ENCODE measurements around the gene SCG2.

DNA sequence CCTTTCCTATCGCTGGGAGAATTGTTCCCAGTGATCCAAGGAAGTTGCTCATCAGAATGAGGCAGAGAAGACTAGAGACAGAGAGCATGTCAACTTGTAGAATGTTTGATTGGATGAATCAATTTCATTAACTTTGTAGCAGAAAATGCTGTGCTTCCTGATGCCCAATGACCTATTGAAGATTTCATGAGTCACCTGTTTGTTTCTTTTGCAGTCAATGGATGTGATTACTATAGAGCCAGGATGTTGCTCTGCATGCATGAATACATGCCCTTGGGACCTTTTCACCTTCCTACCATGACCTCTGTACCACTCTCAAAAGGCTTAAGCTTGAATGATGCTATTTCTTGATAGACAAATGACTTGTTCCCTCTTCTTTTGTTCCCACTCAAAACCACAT is 23.3 kb downstream of the SCG2 start:
- TF ChIP-seq, protein P1, sequence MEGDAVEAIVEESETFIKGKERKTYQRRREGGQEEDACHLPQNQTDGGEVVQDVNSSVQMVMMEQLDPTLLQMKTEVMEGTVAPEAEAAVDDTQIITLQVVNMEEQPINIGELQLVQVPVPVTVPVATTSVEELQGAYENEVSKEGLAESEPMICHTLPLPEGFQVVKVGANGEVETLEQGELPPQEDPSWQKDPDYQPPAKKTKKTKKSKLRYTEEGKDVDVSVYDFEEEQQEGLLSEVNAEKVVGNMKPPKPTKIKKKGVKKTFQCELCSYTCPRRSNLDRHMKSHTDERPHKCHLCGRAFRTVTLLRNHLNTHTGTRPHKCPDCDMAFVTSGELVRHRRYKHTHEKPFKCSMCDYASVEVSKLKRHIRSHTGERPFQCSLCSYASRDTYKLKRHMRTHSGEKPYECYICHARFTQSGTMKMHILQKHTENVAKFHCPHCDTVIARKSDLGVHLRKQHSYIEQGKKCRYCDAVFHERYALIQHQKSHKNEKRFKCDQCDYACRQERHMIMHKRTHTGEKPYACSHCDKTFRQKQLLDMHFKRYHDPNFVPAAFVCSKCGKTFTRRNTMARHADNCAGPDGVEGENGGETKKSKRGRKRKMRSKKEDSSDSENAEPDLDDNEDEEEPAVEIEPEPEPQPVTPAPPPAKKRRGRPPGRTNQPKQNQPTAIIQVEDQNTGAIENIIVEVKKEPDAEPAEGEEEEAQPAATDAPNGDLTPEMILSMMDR (IDR thresholded peaks at IDR 0.05; ENCODE audit: low read depth, low read length, missing input control), result no peak
- TF ChIP-seq SP1 (IDR thresholded peaks at IDR 0.05) (no peak), RAD21 (IDR thresholded peaks at IDR 0.05) (no peak), ZBTB33 (IDR thresholded peaks at IDR 0.05) (no peak), GABPA (IDR thresholded peaks at IDR 0.05 in 1 of 2, conservative IDR thresholded peaks at IDR 0.05 in 1 of 2) (no peak), YY1 (IDR thresholded peaks at IDR 0.05) (no peak), TAF1 (conservative IDR thresholded peaks at IDR 0.05) (no peak), FOXA1 (IDR thresholded peaks at IDR 0.05) (no peak), NR2F2 (IDR thresholded peaks at IDR 0.05) (no peak), JUND (IDR thresholded peaks at IDR 0.05) (no peak)
- TF ChIP-seq, protein P2, sequence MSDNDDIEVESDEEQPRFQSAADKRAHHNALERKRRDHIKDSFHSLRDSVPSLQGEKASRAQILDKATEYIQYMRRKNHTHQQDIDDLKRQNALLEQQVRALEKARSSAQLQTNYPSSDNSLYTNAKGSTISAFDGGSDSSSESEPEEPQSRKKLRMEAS (IDR thresholded peaks at IDR 0.05), result no peak

Data from liver (tissue), 3 donors.